Ovary (tissue), 9 donors: Measurements from ENCODE around the gene TLCD3A. TPM values are rescaled to one million over a fixed set of nuclear protein-coding genes. Genes with fewer than 3 reads are reported as not detected.
"Not testable (repeated sequence)": the region's sequence is repeated elsewhere in the genome, so short reads cannot be mapped to it uniquely, and the experiment has no call there.

Experiments
- DNase-seq, 5 donors: peaks; one replicate each; pipeline ENCODE4 v3.0.0-alpha.2; 2019 to 2020
- H3K27ac ChIP-seq, 2 donors: fragments of 200-600 bp; one replicate each; pipeline versions ENCODE4 v1.5.1 to v1.8.0; 2019 to 2022
- H3K27me3 ChIP-seq: fragments of 200-600 bp; one replicate; pipeline ENCODE4 v1.8.0; 2022
- H3K36me3 ChIP-seq: fragments of 200-600 bp; sonication (generic); one replicate; pipeline ENCODE4 v1.5.1; 2019
- H3K4me1 ChIP-seq: one replicate; pipeline ENCODE4 v1.8.1; 2013; ENCODE audit warnings: mild to moderate bottlenecking, moderate library complexity; ENCODE audit not compliant: insufficient read depth
- H3K4me3 ChIP-seq: fragments of 200-600 bp; sonication (generic); one replicate; pipeline ENCODE4 v1.5.1; 2017
- H3K9me3 ChIP-seq, 2 donors: fragments of 200-600 bp in 1 of 2; sonication (generic) in 1 of 2; one replicate each; pipeline versions ENCODE4 v1.5.1 to v1.8.1; 2013 to 2019; ENCODE audit warnings: mild to moderate bottlenecking in 1 of 2, moderate library complexity in 1 of 2
- EP300 ChIP-seq: sonication (generic); formaldehyde crosslinking; IDR thresholded peaks from one replicate; pipeline ENCODE4 v1.6.1; 2017; ENCODE audit warnings: antibody characterized with exemption
- POLR2A ChIP-seq: fragments of 450-650 bp; IDR thresholded peaks from one replicate; pipeline ENCODE4 v1.6.1; 2017; ENCODE audit warnings: antibody characterized with exemption, mild to moderate bottlenecking, moderate library complexity
- WGBS, 3 donors: extraction: QIAGEN DNeasy Blood & Tissue Kit in 1 of 3; methylation state at CpG; one replicate each; pipeline versions ENCODE4 v1.1.5 to v1.1.7; 2013 to 2017; 5-methylcytosine and 5-hydroxymethylcytosine counted together
- intact Hi-C, 4 donors: fragments of 100-400 bp; cut with DNase I; formaldehyde crosslinking; loops; one replicate each; pipeline versions ENCODE4 v1.11.0 to v1.15.1; 2022 to 2023
- polyA plus RNA-seq, 2 donors: library from polyadenylated mRNA; stranded (reverse); fragments of 200-250 nt in 1 of 2; fragments of 350-450 nt in 1 of 2; fragmentation: Illumina TruSeq in 1 of 2; extraction: RNeasy Lipid Tissue Mini Kit (QIAGEN cat#74804) in 1 of 2; gene quantifications; one replicate each; pipeline ENCODE4 v1.2.3, GENCODE V29; 2013 to 2014
- total RNA-seq, 7 donors: library from RNA; depleted of rRNA in 2 of 7; stranded (reverse); fragments of >200 nt in 2 of 7; fragmentation: NEBNext Ultra II Directional in 3 of 7; extraction: Animal tissue kit (Norgen Biotek cat#: 25700) in 3 of 7; gene quantifications; one replicate each; pipeline versions ENCODE4 v1.1.0 to v1.2.4, GENCODE V29; 2016 to 2023
- TF ChIP-seq, protein P1 (sequence below), 3 donors: fragments of 450-650 bp in 2 of 3; fragments of 200-600 bp in 1 of 3; IDR thresholded peaks; one replicate each; pipeline versions ENCODE4 v1.5.1 to v1.8.0; 2016 to 2022; ENCODE audit warnings: antibody characterized with exemption in 3 of 3, mild to moderate bottlenecking in 1 of 3
- donor health status: DM: no; HTN: no; CAD: no; lungs with moderate emphysema.
- donor health status: DM: no; HTN: no; CAD: no.
- donor health status: Bipolar disorder and iron deficiency.
- donor health status: DM: yes; HTN: yes; CAD: no.
- donor health status: DM: no; HTN: no; CAD: no.
- donor health status: DM: yes; HTN: yes; CAD: no.

Gene TLCD3A
- total and polyA plus RNA-seq, 9 donors: 3.0 to 17.8 (median 13.1) TPM

DNA sequence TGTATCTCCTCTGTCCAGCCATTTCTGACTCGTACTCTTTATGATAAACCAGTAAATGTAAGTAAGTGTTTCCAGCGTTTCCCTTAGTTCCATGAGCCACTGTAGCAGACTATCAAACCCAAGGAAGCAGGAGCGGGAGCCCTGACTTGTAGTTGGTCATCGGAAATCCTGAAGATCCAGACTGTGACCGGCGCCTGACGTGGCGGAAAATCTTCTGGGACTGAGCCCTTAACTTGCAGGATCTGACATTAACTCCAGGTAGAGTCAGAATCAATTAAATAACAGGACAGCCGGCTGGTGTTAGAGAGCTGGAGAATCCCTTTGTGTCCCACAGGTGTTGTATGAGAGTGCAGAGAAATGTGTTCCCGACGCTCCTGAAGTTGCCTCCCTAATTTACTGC, 45.7 kb downstream of the TLCD3A start:
- no peaks in the 10 kb centered on the region for H3K36me3 ChIP-seq
- TF ChIP-seq, protein P1, sequence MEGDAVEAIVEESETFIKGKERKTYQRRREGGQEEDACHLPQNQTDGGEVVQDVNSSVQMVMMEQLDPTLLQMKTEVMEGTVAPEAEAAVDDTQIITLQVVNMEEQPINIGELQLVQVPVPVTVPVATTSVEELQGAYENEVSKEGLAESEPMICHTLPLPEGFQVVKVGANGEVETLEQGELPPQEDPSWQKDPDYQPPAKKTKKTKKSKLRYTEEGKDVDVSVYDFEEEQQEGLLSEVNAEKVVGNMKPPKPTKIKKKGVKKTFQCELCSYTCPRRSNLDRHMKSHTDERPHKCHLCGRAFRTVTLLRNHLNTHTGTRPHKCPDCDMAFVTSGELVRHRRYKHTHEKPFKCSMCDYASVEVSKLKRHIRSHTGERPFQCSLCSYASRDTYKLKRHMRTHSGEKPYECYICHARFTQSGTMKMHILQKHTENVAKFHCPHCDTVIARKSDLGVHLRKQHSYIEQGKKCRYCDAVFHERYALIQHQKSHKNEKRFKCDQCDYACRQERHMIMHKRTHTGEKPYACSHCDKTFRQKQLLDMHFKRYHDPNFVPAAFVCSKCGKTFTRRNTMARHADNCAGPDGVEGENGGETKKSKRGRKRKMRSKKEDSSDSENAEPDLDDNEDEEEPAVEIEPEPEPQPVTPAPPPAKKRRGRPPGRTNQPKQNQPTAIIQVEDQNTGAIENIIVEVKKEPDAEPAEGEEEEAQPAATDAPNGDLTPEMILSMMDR (IDR thresholded peaks at IDR 0.05): no peak
- TF ChIP-seq EP300: no peak
- no peak for TF ChIP-seq POLR2A

DNA sequence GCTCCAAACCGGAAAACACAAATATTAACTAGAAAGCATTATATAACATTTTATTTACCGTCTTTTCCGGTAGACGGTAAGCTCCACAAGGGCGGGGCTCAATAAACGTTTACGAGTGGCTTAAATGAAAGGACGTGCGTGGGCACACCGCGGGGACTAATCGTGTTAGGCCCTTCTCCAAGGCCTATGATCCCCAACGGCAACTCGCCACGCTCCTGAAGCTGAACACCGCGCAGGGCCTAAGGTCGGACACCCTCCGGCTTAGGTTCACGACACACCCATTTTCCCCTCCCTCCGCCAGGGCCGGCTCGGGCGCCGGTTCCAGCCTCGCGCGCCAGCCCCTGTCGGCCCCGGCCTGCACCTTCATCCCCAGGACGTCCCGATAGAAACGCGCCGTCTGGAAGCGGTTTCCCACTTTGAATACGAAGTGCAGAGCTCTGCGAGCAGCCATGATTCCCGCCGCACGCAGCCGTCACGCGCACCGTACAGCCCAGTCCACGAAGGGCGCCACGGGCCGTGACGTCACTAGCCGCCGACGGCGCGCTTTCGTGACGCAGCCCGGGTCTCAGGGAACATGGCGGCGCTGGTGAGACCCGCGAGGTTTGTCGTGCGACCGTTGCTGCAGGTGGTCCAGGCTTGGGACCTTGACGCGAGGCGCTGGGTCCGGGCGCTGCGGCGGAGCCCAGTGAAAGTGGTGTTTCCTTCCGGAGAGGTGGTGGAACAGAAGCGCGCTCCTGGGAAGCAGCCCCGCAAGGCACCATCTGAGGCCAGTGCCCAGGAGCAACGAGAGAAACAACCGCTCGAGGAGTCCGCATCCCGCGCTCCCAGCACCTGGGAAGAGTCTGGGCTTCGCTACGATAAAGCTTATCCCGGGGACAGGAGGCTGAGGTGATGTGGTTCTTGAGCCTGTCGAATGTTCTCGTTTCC, 49.7 kb downstream of the TLCD3A start, which contains the start of the genes GLOD4 and MRM3:
GLOD4 (minus strand) TSS at position 476 of the 927 bp plus-strand sequence; CDS start at position 451, 25 bp downstream.
MRM3 (plus strand) TSS at position 549 of the 927 bp plus-strand sequence; CDS start at position 575, 26 bp downstream.
- TF ChIP-seq EP300 (no peak), POLR2A (peak; percentile 82)
- TF ChIP-seq, protein P1 (IDR thresholded peaks at IDR 0.05): peak in 2 of 3 donors; percentile 49 to 68
- peak; percentile 88 to 97 (median 94) for DNase-seq
- Histone ChIP-seq H3K27me3 (no peaks in the 10 kb centered on the region), H3K27ac (peak within 1 kb of the TSS; percentile 46 to 64), H3K9me3 (no peaks in the 10 kb centered on the region), H3K36me3 (no peaks in the 10 kb centered on the region), H3K4me3 (peak within 1 kb of the TSS; percentile 78), H3K4me1 (peaks cover 2% of the 10 kb centered on the region)
- WGBS, 3 donors: 0 to 1% (median 0%) methylated on average over 34 to 87 of the region's 87 CpGs
- intact Hi-C loops: loop anchor here in 1 of 4 donors (5.0 kb wide), 1 partner anchor 200 kb away; no protein-coding TSS in a partner anchor

More for the DNA sequence above, 45.7 kb downstream of the TLCD3A start:
- WGBS, 3 donors: 84 to 90% (median 88%) methylated on average over 11 of the region's 11 CpGs
- no peak for DNase-seq
- Histone ChIP-seq H3K4me1 (peaks cover 2% of the 10 kb centered on the region), H3K9me3 (no peaks in the 10 kb centered on the region), H3K27me3 (no peaks in the 10 kb centered on the region), H3K4me3 (no peak overlapping the region), H3K27ac (no peak overlapping the region)
- intact Hi-C loops: no loop called here

DNA sequence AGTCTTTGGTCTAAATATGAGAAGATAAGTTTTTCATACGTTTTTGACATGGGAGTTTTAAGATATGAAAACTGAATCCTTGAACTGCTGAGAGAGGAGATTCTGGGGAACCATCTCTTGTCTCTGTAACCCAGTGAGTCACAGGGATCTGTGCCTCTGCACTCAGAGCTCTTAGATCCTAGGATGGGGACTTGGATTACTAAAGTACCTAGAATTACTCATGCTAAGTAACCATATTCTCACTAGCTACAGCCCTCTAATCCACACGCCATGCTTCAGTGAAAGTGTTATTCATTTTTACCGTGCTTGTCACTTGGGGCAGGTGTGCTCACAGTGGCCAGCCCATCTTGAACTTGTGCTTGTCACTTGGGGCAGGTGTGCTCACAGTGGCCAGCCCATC, 51.7 kb downstream of the TLCD3A start:
- 62 to 80% (median 65%) methylated on average over 3 of the region's 3 CpGs for WGBS, 3 donors
- TF ChIP-seq POLR2A (no peak), EP300 (no peak)
- TF ChIP-seq, protein P1 (IDR thresholded peaks at IDR 0.05): no peak

DNA sequence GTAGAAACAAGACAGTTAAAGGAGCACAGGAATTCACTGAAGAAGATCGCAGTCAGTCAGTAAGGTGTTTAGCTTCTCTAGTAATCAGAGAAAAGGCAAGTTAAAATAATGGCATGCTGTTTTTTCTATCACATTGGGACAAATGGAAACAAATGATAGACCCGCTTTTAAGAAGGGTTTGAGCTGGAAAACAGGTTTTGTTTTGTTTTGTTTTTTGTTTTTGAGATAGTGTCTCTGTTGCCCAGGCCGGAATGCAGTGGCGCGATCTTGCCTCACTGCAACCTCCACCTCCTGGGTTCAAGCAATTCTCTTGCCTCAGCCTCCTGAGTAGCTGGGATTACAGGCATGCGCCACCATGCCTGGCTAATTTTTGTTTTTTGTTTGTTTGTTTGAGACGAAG, 53.5 kb downstream of the TLCD3A start:
- H3K4me3 ChIP-seq, H3K4me1 ChIP-seq, intact Hi-C loops, H3K9me3 ChIP-seq, DNase-seq, H3K36me3 ChIP-seq, H3K27ac ChIP-seq, H3K27me3 ChIP-seq: not testable (repeated sequence)
- WGBS, 3 donors: 89 to 91% (median 89%) methylated on average over 7 of the region's 7 CpGs

More for the DNA sequence above, 51.7 kb downstream of the TLCD3A start:
- Histone ChIP-seq H3K4me1 (peaks cover 2% of the 10 kb centered on the region), H3K27ac (no peak overlapping the region), H3K9me3 (no peaks in the 10 kb centered on the region), H3K36me3 (no peaks in the 10 kb centered on the region), H3K4me3 (no peak overlapping the region), H3K27me3 (no peaks in the 10 kb centered on the region)
- DNase-seq: no peak
- intact Hi-C loops: loop anchor here in 1 of 4 donors (5.0 kb wide), 1 partner anchor 198 kb away; no protein-coding TSS in a partner anchor
